Measurements from ENCODE around the gene ULBP3.

GRCh38 chr6:150084426-150084825, 15.5 kb upstream of the ULBP3 start:
- TF ChIP-seq CTCF (IDR thresholded peaks at IDR 0.05; ENCODE audit: insufficient read depth, low read length, poor library complexity, severe bottlenecking) (no peak), EZH2phosphoT487 (conservative IDR thresholded peaks at IDR 0.05; ENCODE audit: low read length) (no peak)
